ENCODE data around the gene IFI16.
"Not testable (repeated sequence)": the region's sequence is repeated elsewhere in the genome, so short reads cannot be mapped to it uniquely, and the experiment has no call there.

The IFI16 gene

GRCh38 chr1:159100589-159100988 is 90.9 kb downstream of the IFI16 start:
- no peak for DNase-seq (ENCODE audit: low spot score)

GRCh38 chr1:159103021-159103420 is 93.3 kb downstream of the IFI16 start:
- not testable (repeated sequence) for DNase-seq (ENCODE audit: low spot score)
